ENCODE data around the gene HCAR2.

- no peak for TF ChIP-seq POLR2A (IDR thresholded peaks at IDR 0.05)
- TF ChIP-seq CTCF (IDR thresholded peaks at IDR 0.05 in 4 of 5, conservative IDR thresholded peaks at IDR 0.05 in 1 of 5), result no peak
Observed at GRCh38 chr12:122681814-122682213, 21.3 kb downstream of the HCAR2 start.

Measured in gastrocnemius medialis (tissue), 4 donors.